Vagina (tissue), 2 donors: ENCODE results near the gene KNDC1. TPM values are rescaled to one million over a fixed set of nuclear protein-coding genes. Genes with fewer than 3 reads are reported as not detected.

Experiments used
- DNase-seq, 2 donors: peaks; one replicate each; pipeline ENCODE4 v3.0.0-alpha.2; 2017; ENCODE audit errors: extremely low spot score in 2 of 2
- H3K27ac ChIP-seq: fragments of 200-600 bp; sonication (generic); one replicate; pipeline ENCODE4 v1.5.1; 2019
- H3K27me3 ChIP-seq: fragments of 200-600 bp; sonication (generic); one replicate; pipeline ENCODE4 v1.5.1; 2019
- H3K36me3 ChIP-seq, 2 donors: fragments of 200-600 bp; sonication (generic); one replicate each; pipeline ENCODE4 v1.5.1; 2017 to 2019
- H3K4me1 ChIP-seq: fragments of 200-600 bp; sonication (generic); one replicate; pipeline ENCODE4 v1.5.1; 2019
- H3K4me3 ChIP-seq, 2 donors: fragments of 200-600 bp; sonication (generic); 1 replicate in 1 of 2; 2 replicates in 1 of 2; pipeline ENCODE4 v1.5.1; 2016 to 2019
- H3K9me3 ChIP-seq: fragments of 200-600 bp; sonication (generic); one replicate; pipeline ENCODE4 v1.5.1; 2019
- POLR2A ChIP-seq, 2 donors: fragments of 450-650 bp; IDR thresholded peaks; one replicate each; pipeline ENCODE4 v1.6.1; 2017; ENCODE audit warnings: antibody characterized with exemption in 2 of 2, mild to moderate bottlenecking in 2 of 2, moderate library complexity in 2 of 2
- POLR2AphosphoS5 ChIP-seq, 2 donors: sonication (generic); formaldehyde crosslinking; IDR thresholded peaks; one replicate each; pipeline ENCODE4 v1.9.0; 2017; ENCODE audit warnings: antibody characterized with exemption in 2 of 2, mild to moderate bottlenecking in 2 of 2, low read depth in 1 of 2; ENCODE audit not compliant: insufficient read depth in 1 of 2
- intact Hi-C: fragments of 100-400 bp; cut with DNase I; formaldehyde crosslinking; loops from one replicate; pipeline ENCODE4 v1.15.1; 2023
- total RNA-seq: library from RNA; depleted of rRNA; stranded (reverse); fragments of >200 nt; gene quantifications from one replicate; pipeline ENCODE4 v1.2.3, GENCODE V29; 2016
- TF ChIP-seq, protein P1 (sequence below), 3 experiments: fragments of 450-650 bp in 2 of 3; fragments of 200-600 bp in 1 of 3; sonication (generic) in 1 of 3; IDR thresholded peaks; one replicate each; pipeline ENCODE4 v1.5.1; 2017 to 2019; ENCODE audit warnings: antibody characterized with exemption in 3 of 3, mild to moderate bottlenecking in 2 of 3, moderate library complexity in 2 of 3

The KNDC1 gene
- total RNA-seq, 1 donor from 2014 or later = 3.4 TPM

DNA sequence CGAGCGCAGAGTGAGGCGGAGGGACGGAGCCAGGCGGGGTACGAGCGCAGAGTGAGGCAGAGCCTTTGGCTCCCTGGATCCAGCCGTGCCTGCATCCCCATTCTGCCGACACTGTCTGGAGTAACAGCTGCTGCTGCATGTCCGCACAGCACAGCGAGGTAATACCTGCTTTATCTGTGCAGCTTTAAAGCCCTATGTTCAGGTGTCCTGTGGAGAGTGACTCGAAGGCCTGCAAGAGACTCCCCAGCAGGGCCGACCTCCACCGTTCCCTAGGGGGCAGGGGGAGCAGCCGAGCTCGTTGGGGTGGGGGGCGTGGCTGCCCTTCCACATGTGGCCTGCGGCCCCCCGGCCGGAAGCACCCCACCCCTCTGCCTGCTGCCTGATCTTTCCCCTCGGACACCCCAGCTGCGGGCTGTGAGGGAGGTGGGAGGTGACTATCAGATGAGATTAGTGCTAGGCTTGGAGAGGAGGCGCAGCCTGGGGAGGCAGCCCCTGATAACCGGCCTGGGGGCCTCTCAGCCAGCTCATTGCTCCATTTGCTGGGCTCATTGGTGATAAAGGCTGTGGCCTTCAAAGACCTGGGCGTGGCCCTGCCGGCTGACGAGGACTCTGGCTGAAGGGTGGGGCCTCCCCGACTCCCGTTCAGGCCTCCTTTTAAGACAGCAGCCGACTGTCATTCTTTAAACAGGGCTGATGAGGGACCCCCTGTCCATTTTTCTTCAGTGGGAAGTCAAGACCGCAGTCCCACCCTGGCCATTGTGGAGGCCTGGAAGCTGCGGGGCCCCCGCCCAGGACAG lies 85.6 kb downstream of the KNDC1 start:
- intact Hi-C loops = no loop called here
- no peak for DNase-seq
- TF ChIP-seq, protein P1, sequence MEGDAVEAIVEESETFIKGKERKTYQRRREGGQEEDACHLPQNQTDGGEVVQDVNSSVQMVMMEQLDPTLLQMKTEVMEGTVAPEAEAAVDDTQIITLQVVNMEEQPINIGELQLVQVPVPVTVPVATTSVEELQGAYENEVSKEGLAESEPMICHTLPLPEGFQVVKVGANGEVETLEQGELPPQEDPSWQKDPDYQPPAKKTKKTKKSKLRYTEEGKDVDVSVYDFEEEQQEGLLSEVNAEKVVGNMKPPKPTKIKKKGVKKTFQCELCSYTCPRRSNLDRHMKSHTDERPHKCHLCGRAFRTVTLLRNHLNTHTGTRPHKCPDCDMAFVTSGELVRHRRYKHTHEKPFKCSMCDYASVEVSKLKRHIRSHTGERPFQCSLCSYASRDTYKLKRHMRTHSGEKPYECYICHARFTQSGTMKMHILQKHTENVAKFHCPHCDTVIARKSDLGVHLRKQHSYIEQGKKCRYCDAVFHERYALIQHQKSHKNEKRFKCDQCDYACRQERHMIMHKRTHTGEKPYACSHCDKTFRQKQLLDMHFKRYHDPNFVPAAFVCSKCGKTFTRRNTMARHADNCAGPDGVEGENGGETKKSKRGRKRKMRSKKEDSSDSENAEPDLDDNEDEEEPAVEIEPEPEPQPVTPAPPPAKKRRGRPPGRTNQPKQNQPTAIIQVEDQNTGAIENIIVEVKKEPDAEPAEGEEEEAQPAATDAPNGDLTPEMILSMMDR (IDR thresholded peaks at IDR 0.05) = no peak
- no peak overlapping the region for H3K27ac ChIP-seq
- H3K36me3 ChIP-seq = no peaks in the 10 kb centered on the region
- peaks cover 5% of the 10 kb centered on the region for H3K4me1 ChIP-seq
- no peak overlapping the region for H3K4me3 ChIP-seq
- H3K27me3 ChIP-seq = peaks cover 4% of the 10 kb centered on the region
- H3K9me3 ChIP-seq = no peaks in the 10 kb centered on the region

- H3K27me3 ChIP-seq = peaks cover 4% of the 10 kb centered on the region
- TF ChIP-seq POLR2A (IDR thresholded peaks at IDR 0.05) (no peak), POLR2AphosphoS5 (IDR thresholded peaks at IDR 0.05; ENCODE audit: insufficient read depth in 1 of 2, low read depth in 1 of 2) (no peak)
- TF ChIP-seq, protein P1 (IDR thresholded peaks at IDR 0.05) = no peak
- H3K4me1 ChIP-seq = peaks cover 3% of the 10 kb centered on the region
- no peak overlapping the region for H3K4me3 ChIP-seq
- H3K36me3 ChIP-seq = no peaks in the 10 kb centered on the region
- H3K27ac ChIP-seq = no peak overlapping the region
- no peak for DNase-seq
- H3K9me3 ChIP-seq = no peaks in the 10 kb centered on the region
- intact Hi-C loops = no loop called here
Observed at GRCh38 chr10:133246236-133246626, 86.2 kb downstream of the KNDC1 start.

- Histone ChIP-seq H3K4me3 (no peak overlapping the region), H3K4me1 (no peaks in the 10 kb centered on the region), H3K27me3 (peaks cover 4% of the 10 kb centered on the region), H3K9me3 (no peaks in the 10 kb centered on the region), H3K27ac (no peak overlapping the region), H3K36me3 (no peaks in the 10 kb centered on the region)
- DNase-seq = no peak
- intact Hi-C loops = no loop called here
- TF ChIP-seq POLR2AphosphoS5 (IDR thresholded peaks at IDR 0.05; ENCODE audit: insufficient read depth in 1 of 2, low read depth in 1 of 2) = no peak
Observed at GRCh38 chr10:133247681-133248333, 87.8 kb downstream of the KNDC1 start.

- Histone ChIP-seq H3K4me3 (no peak overlapping the region), H3K27me3 (peaks cover 4% of the 10 kb centered on the region), H3K27ac (no peak overlapping the region), H3K9me3 (no peaks in the 10 kb centered on the region), H3K4me1 (no peaks in the 10 kb centered on the region), H3K36me3 (no peaks in the 10 kb centered on the region)
- intact Hi-C loops = no loop called here
- TF ChIP-seq POLR2A (IDR thresholded peaks at IDR 0.05) = no peak
- no peak for TF ChIP-seq POLR2AphosphoS5 (IDR thresholded peaks at IDR 0.05; ENCODE audit: insufficient read depth in 1 of 2, low read depth in 1 of 2)
- TF ChIP-seq, protein P1 (IDR thresholded peaks at IDR 0.05) = no peak
- no peak for DNase-seq
Observed at GRCh38 chr10:133248334-133248715, 88.3 kb downstream of the KNDC1 start.

GRCh38 chr10:133249094-133249780 lies 89.2 kb downstream of the KNDC1 start:
- peaks cover 4% of the 10 kb centered on the region for H3K27me3 ChIP-seq
- intact Hi-C loops = no loop called here
- DNase-seq = no peak
- no peaks in the 10 kb centered on the region for H3K36me3 ChIP-seq
- TF ChIP-seq POLR2A (IDR thresholded peaks at IDR 0.05) (no peak), POLR2AphosphoS5 (IDR thresholded peaks at IDR 0.05; ENCODE audit: insufficient read depth in 1 of 2, low read depth in 1 of 2) (no peak)
- TF ChIP-seq, protein P1 (IDR thresholded peaks at IDR 0.05) = no peak
- H3K27ac ChIP-seq = no peak overlapping the region
- H3K4me1 ChIP-seq = no peaks in the 10 kb centered on the region
- no peaks in the 10 kb centered on the region for H3K9me3 ChIP-seq
- no peak overlapping the region for H3K4me3 ChIP-seq
